ENCODE results near the gene ZNF830.

ZNF830 gene

DNA sequence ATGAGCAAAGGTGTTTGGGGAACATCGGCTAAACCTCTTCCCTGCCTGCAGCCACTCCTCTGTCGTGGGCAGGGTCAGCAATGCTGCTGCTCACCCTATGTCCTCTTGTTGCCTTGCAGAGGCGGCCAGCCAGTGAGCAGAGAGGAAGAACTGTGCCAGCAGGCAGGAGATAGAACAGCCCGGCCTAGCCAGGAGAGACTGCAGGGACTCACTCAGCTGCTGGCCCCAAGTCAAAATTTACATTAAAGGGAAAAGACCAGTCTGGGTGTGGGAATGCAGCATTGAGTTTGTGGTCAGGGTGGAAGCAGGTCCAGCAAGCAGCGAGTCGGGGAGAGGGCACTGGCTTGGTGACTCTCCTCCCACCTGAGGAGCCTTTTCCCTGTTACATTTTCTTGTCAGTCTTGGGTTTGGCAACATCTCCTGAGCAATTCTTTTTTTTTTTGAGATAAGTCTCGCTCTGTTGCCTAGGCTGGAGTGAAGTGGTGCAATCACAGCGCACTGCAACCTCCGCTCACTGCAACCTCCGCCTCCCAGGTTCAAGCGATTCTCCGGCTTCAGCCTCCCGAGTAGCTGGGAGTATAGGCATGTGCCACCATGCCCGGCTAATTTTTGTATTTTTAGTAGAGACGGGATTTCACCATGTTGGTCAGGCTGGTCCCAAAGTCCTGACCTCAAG, 41.7 kb downstream of the ZNF830 start:
- Histone ChIP-seq H3K4me1 (no peaks in the 10 kb centered on the region), H3K9ac (no peak overlapping the region), H3K27me3 (no peaks in the 10 kb centered on the region), H3K9me3 (no peaks in the 10 kb centered on the region), H3K27ac (no peak overlapping the region), H4K20me1 (no peaks in the 10 kb centered on the region), H3K36me3 (peaks cover 98% of the 10 kb centered on the region), H3K4me3 (no peak overlapping the region), H3K4me2 (no peak overlapping the region)
- TF ChIP-seq Cebpa-rat (IDR thresholded peaks at IDR 0.05): no peak

- peaks cover 98% of the 10 kb centered on the region for H3K36me3 ChIP-seq
- H3K4me1 ChIP-seq: no peaks in the 10 kb centered on the region
- H3K27me3 ChIP-seq: no peaks in the 10 kb centered on the region
- no peaks in the 10 kb centered on the region for H3K9me3 ChIP-seq
- no peak for TF ChIP-seq Cebpa-rat (IDR thresholded peaks at IDR 0.05)
- H3K9ac ChIP-seq: no peak overlapping the region
- no peak overlapping the region for H3K4me2 ChIP-seq
- no peaks in the 10 kb centered on the region for H4K20me1 ChIP-seq
- H3K27ac ChIP-seq: no peak overlapping the region
- H3K4me3 ChIP-seq: no peak overlapping the region
These were observed 42.4 kb downstream of the ZNF830 start for GRCh38 chr17:35003778-35004177.

DNA sequence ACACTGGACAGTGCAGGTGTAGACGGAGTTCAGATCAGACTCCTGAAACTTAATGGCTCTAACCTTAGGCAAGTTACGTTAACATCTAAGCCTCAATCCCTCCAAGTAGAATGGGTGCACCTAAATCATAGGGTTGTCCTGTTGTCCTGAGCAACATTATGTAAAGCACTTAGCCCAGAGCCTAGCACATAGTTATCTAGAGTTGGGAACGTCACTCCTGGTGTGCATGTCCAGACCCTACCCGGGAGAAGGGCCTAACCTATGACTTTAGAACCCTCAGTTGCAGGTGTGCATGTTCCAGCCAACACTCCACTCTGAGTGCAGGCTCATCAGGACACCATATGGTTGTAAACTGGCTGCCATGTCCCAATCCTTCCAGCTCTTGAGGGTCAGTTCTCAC, 45.0 kb downstream of the ZNF830 start:
- Histone ChIP-seq H3K9me3 (no peaks in the 10 kb centered on the region), H3K4me3 (no peak overlapping the region), H3K27ac (no peak overlapping the region), H3K36me3 (peaks cover 82% of the 10 kb centered on the region), H4K20me1 (no peaks in the 10 kb centered on the region), H3K4me1 (no peaks in the 10 kb centered on the region), H3K9ac (no peak overlapping the region), H3K4me2 (no peak overlapping the region), H3K27me3 (no peaks in the 10 kb centered on the region)
- no peak for TF ChIP-seq Cebpa-rat (IDR thresholded peaks at IDR 0.05)

GRCh38 chr17:35006961-35007360, 45.6 kb downstream of the ZNF830 start:
- peaks cover 80% of the 10 kb centered on the region for H3K36me3 ChIP-seq
- no peak overlapping the region for H3K4me3 ChIP-seq
- H3K4me2 ChIP-seq: no peak overlapping the region
- TF ChIP-seq Cebpa-rat (IDR thresholded peaks at IDR 0.05): no peak
- H3K9me3 ChIP-seq: no peaks in the 10 kb centered on the region
- H3K27ac ChIP-seq: no peak overlapping the region
- no peaks in the 10 kb centered on the region for H4K20me1 ChIP-seq
- H3K9ac ChIP-seq: no peak overlapping the region
- H3K4me1 ChIP-seq: no peaks in the 10 kb centered on the region
- no peaks in the 10 kb centered on the region for H3K27me3 ChIP-seq

DNA sequence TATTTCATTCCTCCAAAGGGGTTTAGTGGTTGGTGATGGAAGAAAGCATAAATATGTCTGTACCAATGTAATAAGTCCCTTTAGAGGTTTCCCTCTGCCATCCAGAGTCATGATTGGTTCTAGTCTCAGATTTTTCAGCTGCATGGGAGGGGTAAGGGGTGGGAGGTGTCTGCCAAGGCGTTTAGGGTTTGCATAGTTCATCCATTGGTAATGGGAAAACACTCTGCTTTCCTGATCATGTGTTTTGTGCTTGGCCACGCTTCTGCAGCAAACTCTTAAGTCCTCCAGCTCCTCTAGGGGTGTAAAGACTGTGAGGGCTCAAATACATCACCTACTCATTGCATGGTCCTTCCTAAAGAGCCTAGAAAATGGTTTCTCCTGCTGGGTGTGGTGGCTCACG, 48.8 kb downstream of the ZNF830 start:
- TF ChIP-seq Cebpa-rat (IDR thresholded peaks at IDR 0.05): no peak
- Histone ChIP-seq H3K9me3 (no peaks in the 10 kb centered on the region), H3K4me1 (no peaks in the 10 kb centered on the region), H3K27me3 (no peaks in the 10 kb centered on the region), H3K27ac (no peak overlapping the region), H3K4me2 (no peak overlapping the region), H4K20me1 (no peaks in the 10 kb centered on the region), H3K9ac (no peak overlapping the region), H3K36me3 (peaks cover 62% of the 10 kb centered on the region), H3K4me3 (no peak overlapping the region)

GRCh38 chr17:35011671-35012216, 50.4 kb downstream of the ZNF830 start:
- Histone ChIP-seq H3K9me3 (no peaks in the 10 kb centered on the region), H3K27ac (no peak overlapping the region), H3K36me3 (peaks cover 62% of the 10 kb centered on the region), H3K4me3 (no peak overlapping the region), H3K4me2 (no peak overlapping the region), H3K9ac (no peak overlapping the region), H3K27me3 (no peaks in the 10 kb centered on the region), H3K4me1 (no peaks in the 10 kb centered on the region), H4K20me1 (no peaks in the 10 kb centered on the region)
- TF ChIP-seq Cebpa-rat (IDR thresholded peaks at IDR 0.05): no peak
